Transverse colon (tissue), 3 donors: ENCODE data around the gene NPAS3.

Experiments used
- CTCF ChIP-seq, 5 experiments: fragments of 200-600 bp in 3 of 5; fragments of 450-650 bp in 2 of 5; sonication (generic) in 3 of 5; IDR thresholded peaks; 1 replicate in 2 of 5; 2 replicates in 3 of 5; pipeline ENCODE4 v1.5.1; 2016 to 2017; ENCODE audit warnings: antibody characterized with exemption in 5 of 5, inconsistent platforms in 3 of 5, mild to moderate bottlenecking in 2 of 5, moderate library complexity in 1 of 5
- POLR2A ChIP-seq: fragments of 450-650 bp; IDR thresholded peaks from one replicate; pipeline ENCODE4 v1.6.1; 2016; ENCODE audit warnings: antibody characterized with exemption, mild to moderate bottlenecking, moderate library complexity

DNA sequence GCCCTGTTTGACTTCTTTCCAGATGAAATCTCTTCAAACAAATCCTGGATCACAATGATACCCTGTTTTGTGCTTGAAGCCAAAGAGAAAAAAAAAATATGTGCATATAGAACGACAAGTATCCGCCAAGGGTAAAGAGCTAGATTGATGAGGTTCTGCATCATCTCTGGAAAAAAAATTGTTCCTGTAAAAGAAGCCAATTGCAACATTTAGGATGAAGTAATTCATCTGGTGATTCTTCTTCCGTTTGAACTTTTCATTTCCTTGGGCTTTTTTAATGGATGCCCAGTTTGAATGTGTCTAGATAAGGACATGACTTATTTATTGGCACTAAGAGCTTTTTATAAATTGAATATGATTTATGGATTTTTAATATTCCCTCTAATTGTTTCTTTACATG, 38.1 kb upstream of the NPAS3 start:
- no peak for TF ChIP-seq CTCF (IDR thresholded peaks at IDR 0.05)
- TF ChIP-seq POLR2A: no peak
